HG03442 (cell line): ENCODE data around the gene RASAL2.

Source experiments
- ATAC-seq: cut with Tn5 transposase; IDR thresholded peaks from one replicate; pipeline ENCODE4 v1.9.1; 2021; ENCODE audit warnings: mild to moderate bottlenecking, moderate library complexity; ENCODE audit not compliant: unreplicated experiment

Gene RASAL2

DNA sequence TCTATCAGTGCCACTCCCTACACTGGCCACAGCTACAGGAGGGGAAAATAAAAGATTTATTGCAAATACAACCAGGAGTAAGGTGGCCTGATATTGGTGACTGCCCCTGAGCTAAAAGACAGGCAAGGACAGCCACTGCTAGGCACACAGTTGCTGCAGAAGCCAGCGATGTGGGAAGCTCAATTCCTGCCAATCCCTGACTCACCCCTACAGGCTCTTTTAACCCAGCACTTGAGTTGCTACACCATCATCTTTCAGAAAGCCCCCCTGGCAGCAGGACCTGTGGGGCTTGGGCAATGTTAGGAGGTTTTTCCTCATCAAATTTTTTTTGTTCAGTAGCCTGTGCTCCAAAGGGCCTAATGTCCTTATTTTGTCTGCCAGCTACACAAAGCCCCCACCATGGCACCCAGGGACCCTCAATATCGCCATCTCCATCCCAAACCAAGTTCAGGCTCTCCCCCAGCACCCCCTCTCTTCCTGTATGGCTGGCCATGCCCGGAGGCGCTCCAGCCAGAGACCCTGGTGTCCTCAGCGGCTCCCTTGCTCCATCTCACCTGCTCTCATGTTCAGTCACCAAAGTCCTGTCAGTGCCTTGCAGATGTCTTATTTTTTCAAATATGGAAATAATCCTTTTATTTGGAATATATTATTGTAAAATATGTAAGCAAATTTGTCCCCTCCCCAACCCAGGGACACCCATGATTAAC lies 389.5 kb downstream of the RASAL2 start:
- no peak for ATAC-seq

GRCh38 chr1:178484698-178485225 lies 390.9 kb downstream of the RASAL2 start:
- no peak for ATAC-seq

DNA sequence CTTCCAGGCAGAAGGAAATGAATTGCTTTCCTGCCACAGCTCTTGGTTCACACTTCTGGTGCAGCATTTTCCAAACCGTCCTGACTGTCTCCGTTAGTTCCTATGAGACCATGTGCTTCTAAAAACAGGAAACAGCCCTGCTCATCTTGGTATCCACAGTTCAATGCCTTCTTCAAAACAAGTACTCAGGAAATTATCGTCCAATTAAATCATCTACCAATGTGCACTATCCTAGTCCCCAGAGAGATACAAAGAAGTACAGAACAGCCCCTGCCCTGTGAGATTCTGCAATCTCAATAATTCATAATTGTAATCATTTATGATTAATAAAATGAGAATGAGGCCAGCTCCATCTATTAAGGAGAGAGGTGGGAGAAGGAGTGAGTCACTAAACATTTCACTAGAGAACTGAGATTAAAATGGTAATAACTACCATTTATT lies 391.7 kb downstream of the RASAL2 start:
- ATAC-seq: no peak

DNA sequence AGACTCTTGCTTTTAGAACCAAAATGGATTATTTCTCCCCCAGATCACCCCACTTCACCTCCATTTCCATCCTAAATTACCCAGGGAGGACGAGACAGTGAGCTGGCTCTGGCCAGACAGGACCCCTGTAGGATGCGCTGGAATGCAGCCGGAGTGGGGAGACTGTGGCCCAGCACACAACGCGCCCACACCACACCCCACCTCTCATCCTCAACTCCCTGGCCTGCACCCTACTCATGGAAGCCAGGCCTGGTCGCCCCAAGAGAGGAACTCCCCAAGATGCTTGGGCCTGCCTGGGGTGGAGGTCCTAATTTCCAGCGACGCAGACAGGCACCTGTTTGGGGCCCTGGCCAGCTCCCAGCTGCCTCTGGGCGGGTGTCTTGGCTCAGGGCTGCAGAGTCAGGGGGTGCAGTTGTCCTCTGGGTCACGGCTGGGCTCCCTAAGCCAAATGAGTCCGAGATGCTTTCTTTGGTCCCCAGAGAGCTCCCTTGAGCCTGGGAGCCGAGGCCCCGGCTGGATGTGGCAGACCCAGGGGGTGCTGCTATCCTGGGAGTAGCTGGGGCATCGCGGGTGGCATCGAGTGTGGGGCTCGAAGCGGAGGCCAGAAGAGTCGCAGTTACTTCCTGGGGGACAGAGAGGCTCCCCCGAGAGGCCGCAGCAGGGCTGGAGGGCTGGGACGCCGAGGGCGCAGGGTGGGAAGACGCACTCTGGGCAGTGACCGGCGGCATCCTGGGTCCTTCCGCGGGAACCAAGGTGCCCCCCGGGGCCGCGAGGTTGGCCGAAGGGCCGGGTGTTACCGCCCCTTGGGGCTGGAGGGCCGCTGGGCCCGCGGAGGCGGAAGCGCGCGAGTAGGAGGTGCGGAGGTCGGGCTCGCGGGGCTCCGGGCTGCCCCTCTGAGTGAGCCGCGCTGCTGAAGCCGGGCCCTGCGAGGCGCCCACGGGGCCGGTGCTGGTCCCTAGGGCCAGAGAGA lies 392.5 kb downstream of the RASAL2 start:
- no peak for ATAC-seq

DNA sequence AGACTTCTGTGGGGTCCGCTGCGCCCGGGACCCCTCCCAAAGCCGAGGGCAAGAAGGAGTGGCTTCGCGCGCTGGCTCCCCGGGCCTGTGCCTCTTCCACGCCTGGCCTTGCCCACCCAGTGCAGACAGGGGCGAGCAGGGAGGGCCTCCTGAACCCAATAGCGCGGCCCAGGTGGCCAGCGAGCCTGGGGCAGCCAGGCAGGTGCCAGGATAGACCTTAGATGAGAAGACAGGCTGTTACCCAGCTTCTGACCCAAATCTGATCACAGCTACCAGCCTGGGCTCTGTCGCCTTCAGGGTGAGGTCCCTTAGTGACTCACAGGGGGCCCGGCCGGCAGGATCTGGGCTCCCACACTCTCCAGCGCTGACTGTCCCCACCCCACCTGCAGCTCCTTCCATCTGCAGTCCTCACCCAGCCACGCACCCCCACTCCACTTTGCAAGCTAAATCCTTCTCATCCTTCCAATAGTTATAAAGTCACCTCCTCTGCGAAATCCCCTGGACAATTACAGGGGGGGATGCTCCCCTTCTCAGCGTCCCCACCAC lies 393.2 kb downstream of the RASAL2 start:
- no peak for ATAC-seq

DNA sequence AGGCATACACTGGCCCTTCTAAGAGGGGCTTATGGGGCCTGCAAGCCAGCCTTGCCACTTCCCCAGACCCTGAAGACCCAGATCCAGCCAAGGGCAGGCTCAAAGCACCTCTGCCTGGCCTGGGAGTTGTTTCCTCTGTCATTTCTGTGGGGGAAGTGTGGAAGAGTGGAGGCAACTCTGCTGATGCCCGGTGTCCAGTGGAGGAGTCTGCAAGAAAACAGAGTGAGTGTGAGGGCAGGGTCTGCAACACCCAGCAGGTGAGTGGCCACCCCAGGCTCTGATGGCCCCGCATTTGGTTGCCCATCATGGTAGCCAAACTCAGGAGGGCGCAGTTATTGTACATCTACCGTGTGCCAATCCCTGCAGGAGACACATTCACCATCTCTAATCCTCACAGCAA lies 394.5 kb downstream of the RASAL2 start:
- no peak for ATAC-seq

GRCh38 chr1:178489399-178489798 lies 395.5 kb downstream of the RASAL2 start:
- ATAC-seq: no peak

DNA sequence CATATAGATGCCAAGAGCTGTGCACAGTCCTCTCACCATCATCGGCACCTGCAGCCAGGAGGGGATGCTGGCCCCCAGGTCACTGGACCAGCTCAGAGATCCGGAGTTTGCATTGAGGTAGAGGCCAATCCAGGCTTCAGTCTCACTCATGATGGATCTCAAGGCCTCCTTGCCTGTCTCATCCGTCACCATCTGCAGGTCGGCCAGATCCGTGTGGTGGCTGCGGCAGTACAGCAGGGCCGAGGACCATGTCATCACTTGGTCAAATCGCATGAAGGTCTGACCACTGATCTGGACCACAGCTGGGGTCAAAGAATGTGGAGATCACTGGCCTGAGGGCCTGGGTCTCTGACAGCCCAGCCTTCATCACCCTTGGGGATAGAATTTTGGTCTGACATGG lies 396.2 kb downstream of the RASAL2 start:
- no peak for ATAC-seq

- no peak for ATAC-seq
Observed at GRCh38 chr1:178490967-178491366, 397.1 kb downstream of the RASAL2 start.

GRCh38 chr1:178491721-178492120 lies 397.8 kb downstream of the RASAL2 start:
- no peak for ATAC-seq

DNA sequence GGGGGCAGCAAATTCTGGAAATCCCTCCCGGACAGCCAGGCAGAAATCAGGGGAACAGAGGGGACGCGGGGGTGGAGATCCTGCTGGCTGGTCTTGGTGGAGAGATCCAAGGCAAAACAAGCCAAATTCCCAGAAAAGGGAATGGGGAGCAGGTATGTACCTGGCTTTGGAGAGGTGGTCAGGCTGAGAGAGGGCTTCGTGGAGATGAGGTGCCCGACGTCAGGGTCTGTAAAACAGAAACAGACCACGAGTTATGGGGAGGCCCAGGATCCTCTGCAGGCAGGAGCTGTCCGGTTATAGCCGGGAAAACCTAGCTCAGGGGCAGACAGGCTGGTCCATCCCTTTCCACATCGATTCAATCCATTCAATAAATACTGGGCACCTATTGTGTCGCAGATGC lies 398.4 kb downstream of the RASAL2 start:
- ATAC-seq: no peak

DNA sequence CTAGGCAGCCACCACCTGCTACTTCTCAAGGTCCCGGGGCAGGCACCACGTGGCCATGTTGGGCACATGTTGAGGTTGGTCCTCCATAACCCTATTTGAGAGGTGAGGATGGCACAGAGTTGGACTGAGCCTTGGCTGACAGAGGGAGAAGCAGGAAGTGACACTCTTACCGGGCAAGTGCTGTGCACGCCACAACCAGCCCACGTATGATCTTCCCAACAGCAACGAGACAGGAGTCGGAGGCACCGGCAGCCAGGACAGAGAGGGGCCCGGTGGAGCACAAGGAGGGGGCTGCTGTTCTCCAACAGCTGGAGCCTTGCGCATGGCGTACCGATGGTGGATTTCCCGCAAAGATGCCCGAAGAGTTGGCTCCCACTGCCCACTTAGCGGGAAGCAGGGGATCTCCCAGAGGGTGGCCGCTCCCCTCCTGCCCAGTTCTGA lies 399.4 kb downstream of the RASAL2 start:
- no peak for ATAC-seq

DNA sequence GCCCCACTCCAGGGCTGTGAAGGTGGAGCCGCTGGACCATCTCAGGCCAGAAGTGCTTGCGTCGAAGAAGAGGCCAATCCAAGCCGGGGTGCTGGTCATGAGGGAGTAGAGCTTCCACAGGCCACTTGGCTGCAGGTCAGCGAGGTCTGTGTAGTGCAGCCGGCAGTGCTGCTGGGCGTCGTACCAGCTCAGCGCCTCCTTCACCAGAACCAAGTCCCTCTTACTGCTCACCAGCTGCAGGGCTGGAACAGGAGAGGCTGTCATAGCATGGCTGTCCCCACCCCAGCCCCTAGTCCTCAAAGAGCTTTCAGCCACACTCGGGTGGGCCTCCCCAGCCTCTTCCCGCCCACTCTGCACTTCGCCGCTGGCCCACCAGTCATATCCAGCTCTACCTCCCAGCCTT lies 400.7 kb downstream of the RASAL2 start:
- ATAC-seq: no peak

GRCh38 chr1:178495158-178495557 lies 401.3 kb downstream of the RASAL2 start:
- no peak for ATAC-seq

GRCh38 chr1:178495741-178496409 lies 402.0 kb downstream of the RASAL2 start:
- no peak for ATAC-seq

GRCh38 chr1:178496410-178497135 lies 402.7 kb downstream of the RASAL2 start, which contains the start of gene CLEC20A:
TSS of gene CLEC20A (minus strand) at chr1:178496964. CDS start at chr1:178496939, 25 bp downstream.
- no peak for ATAC-seq

GRCh38 chr1:178497903-178498478 lies 404.1 kb downstream of the RASAL2 start:
- no peak for ATAC-seq

GRCh38 chr1:178498896-178499675 lies 405.2 kb downstream of the RASAL2 start:
- ATAC-seq: no peak
